ENCODE data around the gene TMEM108.

The TMEM108 gene

DNA sequence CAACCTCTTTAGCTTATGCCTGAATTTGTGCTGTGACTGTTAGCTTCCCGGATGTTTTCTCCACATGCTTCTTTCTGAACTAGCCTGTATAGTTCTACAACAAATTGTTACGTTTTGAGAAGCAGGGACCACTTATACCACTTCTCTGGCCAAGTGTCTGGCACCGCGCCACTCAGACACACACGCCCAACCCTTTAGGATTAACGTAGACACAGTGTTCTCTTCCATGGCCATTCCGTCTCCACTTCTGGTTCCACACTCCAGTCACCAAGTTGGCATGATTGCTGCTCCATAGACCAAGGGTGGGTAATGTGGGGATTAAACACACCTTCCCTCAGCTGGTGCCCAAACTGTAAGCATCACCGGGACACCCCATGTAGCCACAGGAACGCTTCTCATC is 755 bp upstream of the TMEM108 start:
- Histone ChIP-seq H2AFZ (ENCODE audit: low read depth, low read length) (peak overlapping the region; percentile 64), H3K9me3 (ENCODE audit: low read length) (no peaks in the 10 kb centered on the region), H3K27me3 (ENCODE audit: insufficient read depth, low read length) (peaks cover 42% of the 10 kb centered on the region)

DNA sequence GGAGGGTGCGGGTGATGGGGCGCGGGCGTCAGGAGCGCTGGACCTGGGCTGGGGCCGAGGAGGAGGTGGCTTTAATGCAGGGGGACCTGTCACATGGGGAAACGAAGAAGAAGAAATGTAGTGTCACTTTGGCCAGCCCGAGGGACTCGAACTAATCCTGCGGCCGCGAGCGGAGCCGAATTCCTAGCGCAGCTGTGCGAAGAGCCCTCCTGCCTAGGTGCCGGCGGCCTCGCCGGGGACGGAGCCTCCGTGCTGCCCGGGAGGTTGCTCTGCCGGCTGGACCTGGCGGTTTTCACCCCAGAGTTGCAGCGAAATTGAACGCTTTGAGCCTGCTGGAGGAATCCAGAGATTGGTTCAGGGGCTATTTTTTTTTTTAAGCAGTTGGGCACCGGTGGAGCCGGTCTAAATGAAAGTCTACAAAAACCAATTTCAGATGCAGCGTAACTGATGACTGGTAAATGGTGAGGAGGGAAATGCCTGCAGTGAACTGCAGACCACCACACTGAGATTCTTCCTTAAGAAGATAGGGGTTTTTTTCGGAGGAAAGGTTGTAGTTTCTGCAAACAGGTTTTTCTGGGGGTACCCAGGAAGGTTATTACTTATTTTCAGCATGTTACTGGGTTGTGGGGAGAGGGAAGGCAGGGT is 662 bp downstream of the TMEM108 start:
- no peaks in the 10 kb centered on the region for H3K36me3 ChIP-seq (ENCODE audit: insufficient read depth, low read length)
- H2AFZ ChIP-seq (ENCODE audit: low read depth, low read length), result peak overlapping the region; percentile 64
- H3K27me3 ChIP-seq (ENCODE audit: insufficient read depth, low read length), result peaks cover 42% of the 10 kb centered on the region
- peak overlapping the region; percentile 35 for H3K4me3 ChIP-seq (ENCODE audit: low read length)
- H3K9me3 ChIP-seq (ENCODE audit: low read length), result no peaks in the 10 kb centered on the region
- no peaks in the 10 kb centered on the region for H3K4me1 ChIP-seq (ENCODE audit: insufficient read depth, low read length)

More for the DNA sequence above, 755 bp upstream of the TMEM108 start:
- peak overlapping the region; percentile 35 for H3K4me3 ChIP-seq (ENCODE audit: low read length)
- no peaks in the 10 kb centered on the region for H3K36me3 ChIP-seq (ENCODE audit: insufficient read depth, low read length)
- H3K4me1 ChIP-seq (ENCODE audit: insufficient read depth, low read length), result no peaks in the 10 kb centered on the region

DNA sequence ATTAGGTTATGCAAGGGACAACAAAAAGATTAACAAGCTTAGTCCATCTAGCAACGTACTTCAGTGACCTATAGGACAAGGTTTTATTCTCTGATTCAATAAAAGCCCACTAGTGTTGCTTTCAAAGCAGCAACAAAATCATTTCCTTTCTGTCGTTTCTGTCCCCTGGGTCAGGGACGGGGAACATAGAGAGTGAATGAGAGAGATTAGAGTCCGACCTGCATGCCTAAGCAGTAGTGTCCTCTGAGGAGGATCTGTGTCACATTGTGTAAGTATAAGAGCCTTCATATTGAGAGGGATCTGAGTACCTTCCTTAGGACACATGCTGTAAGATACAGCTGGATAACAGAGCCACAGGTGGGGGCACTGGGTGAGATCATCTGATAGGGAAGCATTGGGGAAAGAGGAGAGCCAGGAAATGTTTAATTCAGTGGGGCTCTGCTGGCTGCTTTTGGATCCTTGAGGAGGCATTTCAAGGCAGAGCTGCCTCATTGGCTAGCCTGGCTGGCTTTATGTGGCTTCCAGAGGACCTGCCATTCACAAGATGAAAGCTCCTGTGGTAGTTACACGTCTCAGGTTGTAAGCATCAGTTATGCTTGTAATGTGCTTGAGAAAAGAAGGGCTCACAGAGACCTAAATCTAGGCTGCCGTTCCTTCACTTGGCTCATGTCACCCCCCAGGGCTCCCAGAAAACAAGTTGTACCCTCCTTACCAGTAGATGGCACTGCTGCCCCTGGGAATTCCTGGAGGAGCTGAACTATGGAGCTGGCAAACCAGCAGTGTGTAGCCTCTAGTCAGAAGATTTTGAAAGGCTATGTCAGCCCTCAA is 2.7 kb downstream of the TMEM108 start:
- Histone ChIP-seq H3K4me3 (ENCODE audit: low read length) (no peak overlapping the region), H3K4me1 (ENCODE audit: insufficient read depth, low read length) (no peaks in the 10 kb centered on the region)

DNA sequence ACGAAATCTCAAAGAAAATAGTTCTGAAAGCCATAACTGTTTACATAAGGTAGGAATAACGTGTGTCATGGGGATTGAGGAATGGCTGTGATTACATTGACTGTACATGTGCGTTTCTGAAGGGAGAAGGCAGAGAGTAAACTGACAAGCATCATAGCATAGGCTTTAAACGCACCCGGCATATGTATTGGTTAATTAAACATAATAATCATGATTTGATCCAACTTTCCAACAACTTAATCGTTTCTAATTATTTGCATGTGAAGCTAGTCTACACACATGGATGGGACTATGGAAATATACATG is 3.3 kb downstream of the TMEM108 start:
- no peaks in the 10 kb centered on the region for H3K36me3 ChIP-seq (ENCODE audit: insufficient read depth, low read length)
- no peaks in the 10 kb centered on the region for H3K4me1 ChIP-seq (ENCODE audit: insufficient read depth, low read length)
- peaks cover 40% of the 10 kb centered on the region for H3K27me3 ChIP-seq (ENCODE audit: insufficient read depth, low read length)
- H3K9me3 ChIP-seq (ENCODE audit: low read length), result no peaks in the 10 kb centered on the region
- no peak overlapping the region for H3K4me3 ChIP-seq (ENCODE audit: low read length)
- H2AFZ ChIP-seq (ENCODE audit: low read depth, low read length), result no peak overlapping the region

More for the DNA sequence above, 2.7 kb downstream of the TMEM108 start:
- Histone ChIP-seq H3K9me3 (ENCODE audit: low read length) (no peaks in the 10 kb centered on the region), H3K36me3 (ENCODE audit: insufficient read depth, low read length) (no peaks in the 10 kb centered on the region), H2AFZ (ENCODE audit: low read depth, low read length) (no peak overlapping the region), H3K27me3 (ENCODE audit: insufficient read depth, low read length) (peaks cover 40% of the 10 kb centered on the region)

DNA sequence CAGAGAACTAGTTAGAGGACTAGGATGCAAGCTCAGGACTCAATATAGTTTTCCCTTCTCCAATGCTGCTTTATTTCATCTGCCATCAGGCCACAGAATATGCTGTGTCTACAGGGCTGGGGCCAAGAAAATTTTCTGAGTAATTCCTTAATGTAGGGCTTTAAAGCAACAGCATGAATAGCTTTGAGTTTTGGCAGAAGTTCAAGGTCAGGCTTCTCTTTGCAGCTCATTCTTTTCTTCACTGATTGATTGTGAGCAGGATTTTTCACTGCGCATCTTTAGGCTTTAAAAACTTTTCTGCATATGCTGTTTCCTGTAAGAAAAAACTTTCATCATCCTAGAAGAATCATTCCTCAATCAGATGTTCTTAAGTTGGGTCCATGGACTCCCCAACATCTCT is 4.6 kb downstream of the TMEM108 start:
- Histone ChIP-seq H3K4me1 (ENCODE audit: insufficient read depth, low read length) (no peaks in the 10 kb centered on the region), H2AFZ (ENCODE audit: low read depth, low read length) (no peak overlapping the region), H3K36me3 (ENCODE audit: insufficient read depth, low read length) (no peaks in the 10 kb centered on the region), H3K27me3 (ENCODE audit: insufficient read depth, low read length) (peaks cover 27% of the 10 kb centered on the region), H3K9me3 (ENCODE audit: low read length) (no peaks in the 10 kb centered on the region), H3K4me3 (ENCODE audit: low read length) (no peak overlapping the region)

DNA sequence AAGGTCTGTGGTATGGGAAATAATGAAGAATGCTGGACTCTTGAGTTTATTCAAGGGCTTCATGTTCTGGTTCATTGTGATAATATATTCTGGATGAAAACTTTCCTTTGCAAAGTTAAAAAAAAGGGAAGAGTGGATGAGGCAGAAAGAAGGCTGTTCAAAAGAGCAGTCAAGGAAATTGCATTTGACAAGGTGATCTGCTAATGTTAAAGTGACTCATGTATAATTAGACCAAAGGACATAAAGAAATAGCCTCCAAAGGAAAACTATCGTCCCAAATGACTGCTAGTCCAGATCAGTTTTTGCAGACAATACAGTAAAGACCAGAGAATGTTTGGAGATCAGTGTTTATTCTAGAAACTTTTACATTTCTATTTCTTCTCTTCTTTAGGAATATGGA is 9.8 kb downstream of the TMEM108 start:
- H2AFZ ChIP-seq (ENCODE audit: low read depth, low read length), result no peak overlapping the region
- H3K4me1 ChIP-seq (ENCODE audit: insufficient read depth, low read length), result no peaks in the 10 kb centered on the region

DNA sequence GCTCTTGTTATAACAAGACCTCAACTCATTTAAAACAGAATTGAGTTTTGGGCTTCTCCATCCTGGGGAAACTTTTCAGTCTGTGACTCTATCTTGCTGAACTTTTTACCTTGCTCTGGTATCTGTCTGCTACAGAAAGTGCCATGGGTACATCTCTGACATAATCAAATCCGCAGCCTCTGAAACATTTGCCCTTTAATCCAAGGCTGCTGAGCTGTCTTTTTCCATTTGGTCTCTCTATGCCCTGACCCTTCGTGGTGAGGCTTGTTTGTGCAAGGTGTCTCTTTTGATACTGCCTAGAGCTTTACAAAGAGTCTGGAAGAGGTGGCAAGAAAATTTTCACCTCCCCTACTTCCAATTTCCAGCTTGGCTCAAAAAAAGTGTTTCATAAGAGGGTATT is 11.3 kb downstream of the TMEM108 start:
- Histone ChIP-seq H3K36me3 (ENCODE audit: insufficient read depth, low read length) (no peaks in the 10 kb centered on the region), H2AFZ (ENCODE audit: low read depth, low read length) (no peak overlapping the region), H3K4me3 (ENCODE audit: low read length) (no peak overlapping the region), H3K27me3 (ENCODE audit: insufficient read depth, low read length) (no peaks in the 10 kb centered on the region), H3K9me3 (ENCODE audit: low read length) (no peaks in the 10 kb centered on the region), H3K4me1 (ENCODE audit: insufficient read depth, low read length) (no peaks in the 10 kb centered on the region)

More for the DNA sequence above, 9.8 kb downstream of the TMEM108 start:
- Histone ChIP-seq H3K36me3 (ENCODE audit: insufficient read depth, low read length) (no peaks in the 10 kb centered on the region), H3K9me3 (ENCODE audit: low read length) (no peaks in the 10 kb centered on the region), H3K4me3 (ENCODE audit: low read length) (no peak overlapping the region), H3K27me3 (ENCODE audit: insufficient read depth, low read length) (no peaks in the 10 kb centered on the region)

DNA sequence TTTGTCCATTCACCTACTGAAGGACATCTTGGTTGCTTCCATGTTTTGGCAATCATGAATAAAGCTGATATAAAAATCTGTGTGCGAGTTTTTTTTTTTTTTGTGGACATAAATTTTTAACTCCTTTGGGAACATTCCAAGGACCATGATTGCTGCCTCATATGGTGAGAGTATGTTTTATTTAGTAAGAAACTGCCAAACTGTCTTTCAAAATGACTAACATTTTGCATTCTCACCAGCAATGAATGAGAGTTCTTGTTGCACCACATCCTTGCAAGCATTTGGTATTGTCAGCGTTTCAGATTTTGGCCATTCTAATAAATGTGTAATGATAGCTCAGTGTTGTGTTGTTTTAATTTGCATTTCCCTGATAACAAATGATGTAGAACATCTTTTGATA is 12.7 kb downstream of the TMEM108 start:
- H3K9me3 ChIP-seq (ENCODE audit: low read length), result no peaks in the 10 kb centered on the region
- no peaks in the 10 kb centered on the region for H3K36me3 ChIP-seq (ENCODE audit: insufficient read depth, low read length)
- no peaks in the 10 kb centered on the region for H3K4me1 ChIP-seq (ENCODE audit: insufficient read depth, low read length)
- H3K4me3 ChIP-seq (ENCODE audit: low read length), result no peak overlapping the region
- H2AFZ ChIP-seq (ENCODE audit: low read depth, low read length), result no peak overlapping the region
- no peaks in the 10 kb centered on the region for H3K27me3 ChIP-seq (ENCODE audit: insufficient read depth, low read length)

DNA sequence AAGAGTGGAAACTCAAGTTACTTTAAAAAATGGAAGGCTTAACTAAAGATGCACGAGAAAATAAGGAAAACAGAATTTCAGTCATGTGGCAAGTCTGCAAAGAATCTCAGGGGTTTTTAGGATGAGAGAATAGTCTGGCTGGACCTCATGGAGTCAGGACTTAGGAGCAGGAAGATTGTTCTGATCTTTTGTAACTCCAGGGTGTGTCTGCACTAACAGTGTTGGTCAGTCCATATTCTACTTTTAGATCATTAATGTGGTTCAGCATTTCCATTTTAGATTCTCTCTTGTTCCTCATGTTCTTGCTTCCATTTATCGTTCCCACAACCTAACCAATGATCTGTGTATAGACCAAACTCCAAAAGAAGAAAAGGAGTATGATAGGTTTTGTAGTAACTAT is 15.3 kb downstream of the TMEM108 start:
- no peaks in the 10 kb centered on the region for H3K9me3 ChIP-seq (ENCODE audit: low read length)
- no peaks in the 10 kb centered on the region for H3K36me3 ChIP-seq (ENCODE audit: insufficient read depth, low read length)
- H2AFZ ChIP-seq (ENCODE audit: low read depth, low read length), result no peak overlapping the region
- H3K27me3 ChIP-seq (ENCODE audit: insufficient read depth, low read length), result no peaks in the 10 kb centered on the region
- no peaks in the 10 kb centered on the region for H3K4me1 ChIP-seq (ENCODE audit: insufficient read depth, low read length)
- no peak overlapping the region for H3K4me3 ChIP-seq (ENCODE audit: low read length)

DNA sequence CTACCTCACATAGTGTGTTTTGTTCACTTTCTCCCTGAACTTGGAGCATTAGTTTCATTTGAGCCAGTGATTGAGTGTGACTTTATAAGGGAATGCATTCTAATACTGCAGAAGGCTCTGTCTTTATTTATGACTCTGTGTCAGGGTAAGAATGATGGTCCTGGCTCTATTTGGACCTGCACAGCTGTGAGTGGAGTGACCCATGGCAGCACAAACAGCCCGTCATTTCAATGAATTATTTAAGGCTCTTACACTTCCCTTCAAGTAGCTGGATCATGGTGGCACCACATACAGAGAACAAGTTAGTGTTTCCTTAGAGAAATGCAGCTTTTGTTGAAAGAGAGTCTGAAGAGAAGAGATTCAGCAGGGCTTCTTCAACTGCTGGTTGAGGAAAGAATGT is 16.4 kb downstream of the TMEM108 start:
- Histone ChIP-seq H3K36me3 (ENCODE audit: insufficient read depth, low read length) (no peaks in the 10 kb centered on the region), H3K4me3 (ENCODE audit: low read length) (no peak overlapping the region), H3K27me3 (ENCODE audit: insufficient read depth, low read length) (no peaks in the 10 kb centered on the region), H3K4me1 (ENCODE audit: insufficient read depth, low read length) (no peaks in the 10 kb centered on the region), H2AFZ (ENCODE audit: low read depth, low read length) (no peak overlapping the region), H3K9me3 (ENCODE audit: low read length) (no peaks in the 10 kb centered on the region)

DNA sequence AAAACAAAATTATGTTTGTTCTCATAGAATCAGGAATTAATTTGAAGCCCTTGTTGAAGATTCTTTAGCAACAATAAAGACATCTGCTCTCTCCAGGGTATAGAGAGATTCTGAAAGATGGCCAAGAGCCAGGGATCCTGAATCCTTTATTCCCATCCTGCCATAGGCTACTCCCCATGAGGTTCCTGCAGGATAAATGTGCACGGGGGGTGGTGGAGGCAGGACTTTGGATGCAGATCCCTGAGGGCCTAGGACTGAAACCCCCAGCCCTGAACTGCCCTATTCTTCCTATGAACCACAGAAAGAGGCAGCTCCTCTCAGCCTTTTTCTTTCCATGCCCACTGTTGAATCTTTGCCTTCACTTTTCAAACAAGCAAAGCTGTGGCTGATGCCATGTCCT is 17.1 kb downstream of the TMEM108 start:
- H2AFZ ChIP-seq (ENCODE audit: low read depth, low read length), result no peak overlapping the region
- no peak overlapping the region for H3K4me3 ChIP-seq (ENCODE audit: low read length)
- H3K36me3 ChIP-seq (ENCODE audit: insufficient read depth, low read length), result no peaks in the 10 kb centered on the region
- no peaks in the 10 kb centered on the region for H3K9me3 ChIP-seq (ENCODE audit: low read length)
- no peaks in the 10 kb centered on the region for H3K27me3 ChIP-seq (ENCODE audit: insufficient read depth, low read length)
- no peaks in the 10 kb centered on the region for H3K4me1 ChIP-seq (ENCODE audit: insufficient read depth, low read length)

DNA sequence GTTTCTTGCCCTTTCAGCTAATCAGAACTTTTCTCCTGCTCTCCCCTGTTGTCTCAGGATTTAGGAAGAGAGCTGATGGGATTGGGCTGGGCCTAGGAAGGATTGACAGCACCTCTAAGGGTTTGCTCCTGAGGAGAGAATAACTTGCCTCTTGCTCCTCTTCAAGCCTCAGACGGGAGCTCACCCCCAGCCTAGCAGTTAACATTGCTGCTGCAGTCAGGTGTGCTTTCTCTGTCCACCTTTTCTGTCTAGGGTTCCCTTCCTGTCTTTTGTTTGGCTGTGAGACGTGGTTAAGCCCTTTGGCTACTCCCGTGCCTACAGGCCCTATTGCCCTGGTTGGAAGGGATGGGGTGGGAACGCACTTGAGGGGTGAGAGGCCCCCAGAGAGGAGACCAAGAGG is 20.1 kb downstream of the TMEM108 start:
- no peaks in the 10 kb centered on the region for H3K4me1 ChIP-seq (ENCODE audit: insufficient read depth, low read length)
- H3K9me3 ChIP-seq (ENCODE audit: low read length), result no peaks in the 10 kb centered on the region
- H3K27me3 ChIP-seq (ENCODE audit: insufficient read depth, low read length), result no peaks in the 10 kb centered on the region
- H3K36me3 ChIP-seq (ENCODE audit: insufficient read depth, low read length), result no peaks in the 10 kb centered on the region
- H3K4me3 ChIP-seq (ENCODE audit: low read length), result no peak overlapping the region
- no peak overlapping the region for H2AFZ ChIP-seq (ENCODE audit: low read depth, low read length)

DNA sequence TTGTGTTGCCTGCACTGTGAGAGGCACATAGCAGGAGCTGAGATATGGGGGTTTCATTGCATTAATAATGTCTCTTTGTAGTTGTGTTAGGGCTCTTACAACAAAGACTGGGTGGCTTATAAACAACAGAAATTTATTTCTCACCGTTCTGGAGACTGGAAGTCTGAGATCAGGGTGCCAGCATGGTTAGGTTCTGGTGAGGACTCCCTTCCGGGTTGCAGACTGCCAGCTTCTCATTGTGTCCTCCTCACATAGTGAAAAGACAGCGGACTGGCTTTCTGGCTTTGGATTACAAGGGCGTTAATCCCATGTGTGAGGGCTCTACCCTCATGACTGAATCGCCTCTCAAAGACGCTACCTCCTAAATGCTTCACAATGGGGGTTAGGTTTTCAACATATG is 20.6 kb downstream of the TMEM108 start:
- no peak overlapping the region for H2AFZ ChIP-seq (ENCODE audit: low read depth, low read length)
- H3K27me3 ChIP-seq (ENCODE audit: insufficient read depth, low read length), result no peaks in the 10 kb centered on the region
- H3K4me3 ChIP-seq (ENCODE audit: low read length), result no peak overlapping the region
- H3K4me1 ChIP-seq (ENCODE audit: insufficient read depth, low read length), result no peaks in the 10 kb centered on the region
- H3K36me3 ChIP-seq (ENCODE audit: insufficient read depth, low read length), result no peaks in the 10 kb centered on the region
- H3K9me3 ChIP-seq (ENCODE audit: low read length), result no peaks in the 10 kb centered on the region

Measured in neuron (in vitro differentiated cells).